Measurements from ENCODE around the gene CEP104. TPM values are rescaled to one million over a fixed set of nuclear protein-coding genes. Genes with fewer than 3 reads are reported as not detected.

CEP104 gene
- total RNA-seq, 6 experiments from 2014 or later, result 16.7 to 36.4 (median 26.6) TPM

- Histone ChIP-seq H3K9me3 (no peaks in the 10 kb centered on the region), H3K27me3 (no peaks in the 10 kb centered on the region), H3K27ac (no peak overlapping the region), H3K36me3 (peaks cover 5 to 41% (median 21%) of the 10 kb centered on the region in 4 donors), H3K4me1 (peaks cover 0 to 26% (median 11%) of the 10 kb centered on the region in 4 donors), H3K4me3 (no peak overlapping the region)
- ATAC-seq (no peak), DNase-seq (peak in 1 of 3 donors; percentile 45)
- intact Hi-C loops (cut with DNase I), result no loop called here
- WGBS (ENCODE audit: insufficient coverage, low coverage, low lambda C conversion rate, missing lambda C conversion rate), result no CpG with 5 or more reads among the region's 20 CpGs
- TF ChIP-seq CTCF (IDR thresholded peaks at IDR 0.05) (no peak), POLR2A (IDR thresholded peaks at IDR 0.05) (no peak)
These were observed 79.1 kb downstream of the CEP104 start for GRCh38 chr1:3777647-3778589.

GRCh38 chr1:3777078-3777547 is 79.9 kb downstream of the CEP104 start:
- no peak overlapping the region for H3K27ac ChIP-seq
- H3K9me3 ChIP-seq, result no peaks in the 10 kb centered on the region
- no peak overlapping the region for H3K4me3 ChIP-seq
- no peak for ATAC-seq
- DNase-seq, result no peak
- H3K27me3 ChIP-seq, result no peaks in the 10 kb centered on the region
- H3K36me3 ChIP-seq, result peaks cover 0 to 33% (median 14%) of the 10 kb centered on the region in 4 donors
- no peak for TF ChIP-seq POLR2A (IDR thresholded peaks at IDR 0.05)
- no peak for TF ChIP-seq CTCF (IDR thresholded peaks at IDR 0.05)
- intact Hi-C loops (cut with DNase I), result no loop called here
- peaks cover 0 to 27% (median 12%) of the 10 kb centered on the region in 4 donors for H3K4me1 ChIP-seq
- no CpG with 5 or more reads among the region's 10 CpGs for WGBS (ENCODE audit: insufficient coverage, low coverage, low lambda C conversion rate, missing lambda C conversion rate)

- 69% methylated on average over 3 of the region's 21 CpGs for WGBS (ENCODE audit: insufficient coverage, low coverage, low lambda C conversion rate, missing lambda C conversion rate)
- TF ChIP-seq POLR2A (IDR thresholded peaks at IDR 0.05) (no peak), CTCF (IDR thresholded peaks at IDR 0.05) (no peak)
- DNase-seq (no peak), ATAC-seq (no peak)
- H3K27me3 ChIP-seq, result no peaks in the 10 kb centered on the region
- no peaks in the 10 kb centered on the region for H3K9me3 ChIP-seq
- no peak overlapping the region for H3K4me3 ChIP-seq
- H3K27ac ChIP-seq, result no peak overlapping the region
- H3K36me3 ChIP-seq, result peaks cover 0 to 26% (median 10%) of the 10 kb centered on the region in 4 donors
- intact Hi-C loops (cut with DNase I), result no loop called here
- H3K4me1 ChIP-seq, result peaks cover 0 to 33% (median 12%) of the 10 kb centered on the region in 4 donors
These were observed 80.6 kb downstream of the CEP104 start for GRCh38 chr1:3776231-3776961.

- H3K27ac ChIP-seq, result no peak overlapping the region
- ATAC-seq (peak; percentile 67 to 76 (median 72)), DNase-seq (peak; percentile 84 to 91 (median 89))
- no peaks in the 10 kb centered on the region for H3K27me3 ChIP-seq
- H3K4me3 ChIP-seq, result no peak overlapping the region
- WGBS (ENCODE audit: insufficient coverage, low coverage, low lambda C conversion rate, missing lambda C conversion rate), result 0% methylated on average over 15 of the region's 27 CpGs
- peaks cover 0 to 33% (median 12%) of the 10 kb centered on the region in 4 donors for H3K4me1 ChIP-seq
- H3K36me3 ChIP-seq, result peaks cover 0 to 18% (median 3%) of the 10 kb centered on the region in 4 donors
- TF ChIP-seq POLR2A (IDR thresholded peaks at IDR 0.05) (no peak), CTCF (IDR thresholded peaks at IDR 0.05) (peak; percentile 38 to 63 (median 52))
- intact Hi-C loops (cut with DNase I), result no loop called here
- H3K9me3 ChIP-seq, result no peaks in the 10 kb centered on the region
These were observed 81.4 kb downstream of the CEP104 start for GRCh38 chr1:3775490-3776230.
